HG02840 (cell line): ENCODE measurements around the gene OR51I2.

ENCODE experiments used
- ATAC-seq: cut with Tn5 transposase; IDR thresholded peaks from one replicate; pipeline ENCODE4 v1.9.1; 2021; ENCODE audit warnings: mild to moderate bottlenecking, moderate library complexity, moderate number of reproducible peaks; ENCODE audit not compliant: unreplicated experiment, low FRiP score

Gene OR51I2

GRCh38 chr11:5449023-5449422 is at the start of gene OR51I2:
Gene OR51I2 (plus strand): TSS chr11:5449323. CDS start chr11:5453489, 4,166 bp downstream.
- ATAC-seq: no peak

- ATAC-seq: no peak
These were observed 44.0 kb upstream of the OR51I2 start for GRCh38 chr11:5405173-5405572.

GRCh38 chr11:5420993-5421392 is 28.1 kb upstream of the OR51I2 start:
- ATAC-seq: no peak

- no peak for ATAC-seq
These were observed 27.3 kb upstream of the OR51I2 start, which contains the start of gene OR51Q1 for GRCh38 chr11:5421811-5422210. Gene OR51Q1 (plus strand): TSS chr11:5422111. CDS start chr11:5422201, 90 bp downstream.

- no peak for ATAC-seq
These were observed 26.0 kb upstream of the OR51I2 start for GRCh38 chr11:5423131-5423530.

- no peak for ATAC-seq
These were observed 7.7 kb upstream of the OR51I2 start, which contains the start of gene OR51I1 for GRCh38 chr11:5441414-5441813. Gene OR51I1 (minus strand): TSS chr11:5441514. CDS start chr11:5441514, 0 bp downstream.

- ATAC-seq: no peak
These were observed 5.2 kb upstream of the OR51I2 start for GRCh38 chr11:5443835-5444393.

- no peak for ATAC-seq
These were observed 309 bp downstream of the OR51I2 start for GRCh38 chr11:5449432-5449831.

- no peak for ATAC-seq
These were observed 12.0 kb downstream of the OR51I2 start for GRCh38 chr11:5460983-5461621.

GRCh38 chr11:5467527-5467926 is 18.4 kb downstream of the OR51I2 start:
- no peak for ATAC-seq

GRCh38 chr11:5473921-5474320 is 24.8 kb downstream of the OR51I2 start:
- ATAC-seq: no peak

GRCh38 chr11:5476186-5476819 is 27.2 kb downstream of the OR51I2 start:
- no peak for ATAC-seq

- ATAC-seq: no peak
These were observed 36.9 kb downstream of the OR51I2 start for GRCh38 chr11:5486003-5486402.

GRCh38 chr11:5486421-5486820 is 37.3 kb downstream of the OR51I2 start:
- no peak for ATAC-seq

- no peak for ATAC-seq
These were observed 39.3 kb downstream of the OR51I2 start, which contains the start of gene OR52D1 for GRCh38 chr11:5488385-5488784. Gene OR52D1 (plus strand): TSS chr11:5488685. CDS start chr11:5488707, 22 bp downstream.

- no peak for ATAC-seq
These were observed 39.8 kb downstream of the OR51I2 start for GRCh38 chr11:5488798-5489399.

GRCh38 chr11:5489576-5490357 is 40.6 kb downstream of the OR51I2 start:
- ATAC-seq: no peak

- ATAC-seq: no peak
These were observed 50.5 kb downstream of the OR51I2 start for GRCh38 chr11:5499671-5500070.

GRCh38 chr11:5500393-5500801 is 51.3 kb downstream of the OR51I2 start:
- ATAC-seq: no peak

GRCh38 chr11:5504403-5504921 is 55.3 kb downstream of the OR51I2 start:
- no peak for ATAC-seq
